Endothelial cell of umbilical vein (primary cell): ENCODE data around the gene ORM2.

Source experiments
- EZH2 ChIP-seq: IDR thresholded peaks from 2 replicates; pipeline ENCODE4 v1.6.1; 2012; ENCODE audit warnings: borderline replicate concordance, low read depth, mild to moderate bottlenecking, moderate library complexity, low read length, inconsistent platforms; ENCODE audit not compliant: severe bottlenecking
- JUN ChIP-seq: IDR thresholded peaks from 2 replicates; pipeline ENCODE4 v1.6.1; 2011; ENCODE audit warnings: borderline replicate concordance, low read depth; ENCODE audit not compliant: insufficient read length, insufficient read depth
- POLR2A ChIP-seq: IDR thresholded peaks from 2 replicates; pipeline ENCODE4 v1.6.1; 2012; ENCODE audit warnings: low read depth, mild to moderate bottlenecking, control low read depth, low read length
- POLR2AphosphoS5 ChIP-seq: IDR thresholded peaks from 2 replicates; pipeline ENCODE4 v1.6.1; 2012; ENCODE audit warnings: low read depth, mild to moderate bottlenecking, control low read depth, low read length, moderate library complexity; ENCODE audit not compliant: insufficient read depth
- TF ChIP-seq, protein P1 (sequence below), 2 donors: IDR thresholded peaks; 1 replicate in 1 of 2; 2 replicates in 1 of 2; pipeline ENCODE4 v1.5.1; 2011; ENCODE audit warnings: low read length in 2 of 2, mild to moderate bottlenecking in 2 of 2, moderate library complexity in 2 of 2, control low read depth in 1 of 2, inconsistent platforms in 1 of 2, low read depth in 1 of 2; ENCODE audit not compliant: insufficient read depth in 1 of 2; ENCODE audit errors: extremely low read depth in 1 of 2

DNA sequence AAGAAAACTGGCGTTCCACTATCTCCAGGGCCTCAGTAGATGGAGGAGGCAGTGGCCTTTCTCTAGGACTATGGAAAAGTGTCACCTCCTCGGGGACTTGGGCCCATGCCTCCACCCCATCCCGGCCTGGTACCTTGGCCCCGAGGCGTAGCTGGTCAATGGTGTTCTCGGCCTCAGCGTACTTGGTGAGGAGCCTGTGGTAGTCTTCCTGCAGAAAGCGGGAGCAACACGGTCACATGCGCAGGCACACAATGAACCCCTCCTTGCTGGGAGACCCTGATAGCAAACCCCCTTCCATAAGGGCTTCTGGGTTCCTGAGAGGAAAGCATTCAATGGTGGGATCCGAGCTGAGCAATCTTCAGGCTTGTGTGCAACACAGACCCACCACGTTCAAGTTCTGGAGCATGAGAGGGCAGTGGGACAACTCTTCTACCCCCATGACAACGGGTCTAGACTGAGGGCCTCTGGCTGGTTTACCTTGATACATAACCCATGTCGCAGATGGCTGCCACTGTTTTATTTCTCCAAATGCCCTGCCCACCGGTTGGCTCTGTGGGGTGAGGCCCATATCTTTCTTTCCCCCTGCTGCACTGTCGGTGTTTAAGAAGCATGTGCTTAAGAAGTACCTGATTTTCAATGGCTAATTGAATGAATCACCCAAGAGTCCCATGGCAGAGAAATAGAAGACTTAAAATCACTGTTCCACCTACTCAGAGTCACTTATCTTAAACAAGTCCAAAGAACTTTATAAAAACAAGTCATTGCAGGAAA lies 44.5 kb downstream of the ORM2 start:
- TF ChIP-seq, protein P1, sequence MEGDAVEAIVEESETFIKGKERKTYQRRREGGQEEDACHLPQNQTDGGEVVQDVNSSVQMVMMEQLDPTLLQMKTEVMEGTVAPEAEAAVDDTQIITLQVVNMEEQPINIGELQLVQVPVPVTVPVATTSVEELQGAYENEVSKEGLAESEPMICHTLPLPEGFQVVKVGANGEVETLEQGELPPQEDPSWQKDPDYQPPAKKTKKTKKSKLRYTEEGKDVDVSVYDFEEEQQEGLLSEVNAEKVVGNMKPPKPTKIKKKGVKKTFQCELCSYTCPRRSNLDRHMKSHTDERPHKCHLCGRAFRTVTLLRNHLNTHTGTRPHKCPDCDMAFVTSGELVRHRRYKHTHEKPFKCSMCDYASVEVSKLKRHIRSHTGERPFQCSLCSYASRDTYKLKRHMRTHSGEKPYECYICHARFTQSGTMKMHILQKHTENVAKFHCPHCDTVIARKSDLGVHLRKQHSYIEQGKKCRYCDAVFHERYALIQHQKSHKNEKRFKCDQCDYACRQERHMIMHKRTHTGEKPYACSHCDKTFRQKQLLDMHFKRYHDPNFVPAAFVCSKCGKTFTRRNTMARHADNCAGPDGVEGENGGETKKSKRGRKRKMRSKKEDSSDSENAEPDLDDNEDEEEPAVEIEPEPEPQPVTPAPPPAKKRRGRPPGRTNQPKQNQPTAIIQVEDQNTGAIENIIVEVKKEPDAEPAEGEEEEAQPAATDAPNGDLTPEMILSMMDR (IDR thresholded peaks at IDR 0.05; ENCODE audit: extremely low read depth in 1 of 2, insufficient read depth in 1 of 2, low read depth in 1 of 2, low read length in 2 of 2) = no peak
- TF ChIP-seq POLR2A = no peak
- no peak for TF ChIP-seq EZH2
- TF ChIP-seq JUN = no peak
- TF ChIP-seq POLR2AphosphoS5 = no peak
